GM12878 (cell line): Measurements from ENCODE around the gene MEGF11. TPM values are rescaled to one million over a fixed set of nuclear protein-coding genes. Genes with fewer than 3 reads are reported as not detected.

Experiments used
- ATAC-seq: fragments of 200-7000 bp; cut with Tn5 transposase; 3 replicates; pipeline ENCODE4 v1.9.1; 2020; ENCODE audit warnings: mild to moderate bottlenecking, moderate library complexity
- BruUV-seq: library from RNA; stranded (reverse); fragments of 400-500 nt; replicated peaks from 2 replicates; lab custom pipeline; 2021; lab: Mats Ljungman, UMichigan
- CTCF ChIA-PET: fragments of 300-600 bp; sonication (Branson Sonifier 250); formaldehyde crosslinking; extraction: SDS; loops from one replicate; lab custom pipeline; 2021; ENCODE audit warnings: inconsistent platforms; lab: Yijun Ruan, JAX
- POLR2A ChIA-PET: fragments of 350-600 bp; formaldehyde crosslinking; extraction: SDS; loops from one replicate; lab custom pipeline; 2021; ENCODE audit warnings: inconsistent platforms; lab: Charles Lee
- RAD21 ChIA-PET: fragments of 300-600 bp; sonication (Branson Sonifier 250); formaldehyde crosslinking; loops from one replicate; lab custom pipeline; 2023; ENCODE audit warnings: antibody characterized with exemption; ENCODE audit not compliant: unreplicated experiment; lab: Charles Lee
- SMC1A ChIA-PET: fragments of 300-600 bp; sonication (Branson Sonifier 250); formaldehyde crosslinking; loops from one replicate; lab custom pipeline; 2023; ENCODE audit not compliant: unreplicated experiment, uncharacterized antibody; lab: Charles Lee
- DNase-seq: peaks from one replicate; pipeline ENCODE4 v3.0.0-alpha.2; 2011; ENCODE audit warnings: low read depth, low spot score
- FAIRE-seq: peaks from 3 replicates; lab custom pipeline; 2011; peaks lifted over from hg19 to GRCh38; lab: Jason Lieb, UNC
- H2AFZ ChIP-seq: 2 replicates; pipeline ENCODE4 v1.6.0; 2011; ENCODE audit warnings: low read depth, low read length, control low read depth; ENCODE audit not compliant: control insufficient read depth
- H3K27ac ChIP-seq: 2 replicates; pipeline ENCODE4 v1.5.1; 2011; ENCODE audit warnings: control low read depth; ENCODE audit not compliant: control insufficient read depth, insufficient read depth
- H3K27me3 ChIP-seq, 2 experiments: replicated peaks in 1 of 2; 2 replicates each; pipeline versions ENCODE4 v1.6.0 to v1.6.1; 2011; ENCODE audit warnings: low read length in 1 of 2; ENCODE audit not compliant: control insufficient read depth in 2 of 2, insufficient read depth in 2 of 2
- H3K36me3 ChIP-seq, 2 experiments: 2 replicates each; pipeline ENCODE4 v1.5.1; 2011; ENCODE audit warnings: low read length in 1 of 2; ENCODE audit not compliant: control insufficient read depth in 2 of 2, insufficient read depth in 2 of 2
- H3K4me1 ChIP-seq: 2 replicates; pipeline ENCODE4 v1.6.1; 2011; ENCODE audit warnings: mild to moderate bottlenecking, low read length, moderate library complexity, mixed read lengths; ENCODE audit not compliant: control insufficient read depth, insufficient read depth
- H3K4me2 ChIP-seq: 2 replicates; pipeline ENCODE4 v1.6.0; 2011; ENCODE audit warnings: control low read depth; ENCODE audit not compliant: control insufficient read depth, insufficient read depth
- H3K4me3 ChIP-seq: fragments of 200-600 bp; sonication (generic); 2 replicates; pipeline ENCODE4 v1.5.1; 2016
- H3K79me2 ChIP-seq: 2 replicates; pipeline ENCODE4 v1.6.0; 2011; ENCODE audit warnings: low read length; ENCODE audit not compliant: control insufficient read depth, insufficient read depth
- H3K9ac ChIP-seq: 2 replicates; pipeline ENCODE4 v1.8.0; 2011; ENCODE audit warnings: low read length, control low read depth, mixed read lengths; ENCODE audit not compliant: control insufficient read depth, insufficient read depth
- H3K9me3 ChIP-seq: replicated peaks from 3 replicates; pipeline ENCODE4 v1.5.1; 2011; ENCODE audit warnings: mild to moderate bottlenecking, low read length; ENCODE audit not compliant: control insufficient read depth, insufficient read depth
- H4K20me1 ChIP-seq: 2 replicates; pipeline ENCODE4 v1.6.0; 2011; ENCODE audit not compliant: control insufficient read depth, insufficient read depth
- CREB1 ChIP-seq: IDR thresholded peaks from 2 replicates; pipeline ENCODE4 v1.6.1; 2012; ENCODE audit warnings: low read depth, mild to moderate bottlenecking, inconsistent platforms
- ESRRA ChIP-seq: IDR thresholded peaks from 2 replicates; pipeline ENCODE4 v1.6.1; 2012; ENCODE audit warnings: mild to moderate bottlenecking, low read length, improper control_type of control experiment
- FOS ChIP-seq: IDR thresholded peaks from 3 replicates; pipeline ENCODE4 v1.6.1; 2011; ENCODE audit warnings: borderline replicate concordance; ENCODE audit not compliant: insufficient read length; ENCODE audit errors: extremely low read depth
- GABPA ChIP-seq: IDR thresholded peaks from 2 replicates; pipeline ENCODE4 v1.6.1; 2014; ENCODE audit warnings: antibody characterized with exemption, low read depth, mild to moderate bottlenecking, inconsistent platforms
- IKZF1 ChIP-seq: fragments of 450-650 bp; conservative IDR thresholded peaks from 2 replicates; pipeline ENCODE4 v1.6.1; 2017; ENCODE audit warnings: antibody characterized with exemption, mild to moderate bottlenecking
- JUNB ChIP-seq: IDR thresholded peaks from 2 replicates; pipeline ENCODE4 v1.6.1; 2016; ENCODE audit warnings: antibody characterized with exemption, mild to moderate bottlenecking
- JUND ChIP-seq: IDR thresholded peaks from 2 replicates; pipeline ENCODE4 v1.6.1; 2012; ENCODE audit warnings: low read depth, mild to moderate bottlenecking, low read length, improper control_type of control experiment, moderate library complexity
- POLR2AphosphoS2 ChIP-seq: IDR thresholded peaks from 2 replicates; pipeline ENCODE4 v1.6.1; 2011; ENCODE audit warnings: low read depth, mild to moderate bottlenecking, low read length, improper control_type of control experiment, moderate library complexity
- RELA ChIP-seq: fragments of 450-650 bp; IDR thresholded peaks from 2 replicates; pipeline ENCODE4 v1.8.0; 2014; ENCODE audit warnings: borderline replicate concordance; ENCODE audit not compliant: partially characterized antibody
- SMAD1 ChIP-seq: fragments of 450-650 bp; IDR thresholded peaks from 2 replicates; pipeline ENCODE4 v1.6.1; 2018; ENCODE audit warnings: mild to moderate bottlenecking, low read depth; ENCODE audit not compliant: partially characterized antibody
- SP1 ChIP-seq: IDR thresholded peaks from one replicate; pipeline ENCODE4 v1.6.1; 2011; ENCODE audit warnings: low read depth, low read length
- TARDBP ChIP-seq: IDR thresholded peaks from 2 replicates; pipeline ENCODE4 v1.6.1; 2016; ENCODE audit warnings: borderline replicate concordance
- WGBS: methylation state at CpG from one replicate; pipeline ENCODE4 v1.1.6; 2016; ENCODE audit warnings: low lambda C conversion rate; ENCODE audit not compliant: insufficient replicate concordance, insufficient coverage; ENCODE audit errors: missing lambda C conversion rate; 5-methylcytosine and 5-hydroxymethylcytosine counted together
- in situ Hi-C: fragments of 300-500 bp; cut with MboI; formaldehyde crosslinking; loops from 9 replicates; pipeline ENCODE4 v1.14.3; 2018; ENCODE audit warnings: mixed read lengths
- intact Hi-C: fragments of 100-400 bp; cut with micrococcal nuclease; formaldehyde crosslinking; loops from one replicate; pipeline ENCODE4 v1.14.2; 2022; ENCODE audit not compliant: unreplicated experiment
- polyA plus RNA-seq, 11 experiments: library from polyadenylated mRNA; depleted of rRNA in 4 of 11; unstranded in 6 of 11; stranded (reverse) in 5 of 11; fragments of >200 nt; fragmentation: Nextera tagmentation in 4 of 11; fragmentation: Illumina TruSeq in 1 of 11; extraction: Ambion mirVana in 4 of 11; extraction: Trizol in 1 of 11; gene quantifications; 1 replicate in 1 of 11; 2 replicates in 10 of 11; pipeline versions ENCODE4 v1.2.1 to v1.2.3, GENCODE V29; 2011 to 2016; ENCODE audit warnings: inconsistent platforms in 2 of 11, missing spikeins in 2 of 11, low read depth in 1 of 11
- total RNA-seq, 4 experiments: library from RNA; depleted of rRNA in 3 of 4; stranded (reverse); fragments of >200 nt in 3 of 4; fragmentation: Illumina TruSeq in 1 of 4; extraction: Trizol in 1 of 4; gene quantifications; 2 replicates each; pipeline versions ENCODE4 v1.2.1 to v1.2.3, GENCODE V29; 2013 to 2021
- TF ChIP-seq, protein P1 (sequence below): fragments of 450-650 bp; IDR thresholded peaks from 2 replicates; pipeline ENCODE4 v1.6.1; 2017; ENCODE audit warnings: mild to moderate bottlenecking
- TF ChIP-seq, protein P2 (sequence below): fragments of 450-650 bp; IDR thresholded peaks from 2 replicates; pipeline ENCODE4 v1.6.1; 2017; ENCODE audit warnings: mild to moderate bottlenecking, moderate library complexity
- TF ChIP-seq, protein P3 (sequence below): fragments of 450-650 bp; IDR thresholded peaks from 2 replicates; pipeline ENCODE4 v1.6.1; 2018; ENCODE audit warnings: borderline replicate concordance, mild to moderate bottlenecking; ENCODE audit not compliant: partially characterized antibody

Gene MEGF11
- total and polyA plus RNA-seq, 10 of the 15 experiments (the other 5 are each of a cell fraction or from before 2014, with no cell fraction given) = 0.03 to 1.7 (median 0.49) TPM

DNA sequence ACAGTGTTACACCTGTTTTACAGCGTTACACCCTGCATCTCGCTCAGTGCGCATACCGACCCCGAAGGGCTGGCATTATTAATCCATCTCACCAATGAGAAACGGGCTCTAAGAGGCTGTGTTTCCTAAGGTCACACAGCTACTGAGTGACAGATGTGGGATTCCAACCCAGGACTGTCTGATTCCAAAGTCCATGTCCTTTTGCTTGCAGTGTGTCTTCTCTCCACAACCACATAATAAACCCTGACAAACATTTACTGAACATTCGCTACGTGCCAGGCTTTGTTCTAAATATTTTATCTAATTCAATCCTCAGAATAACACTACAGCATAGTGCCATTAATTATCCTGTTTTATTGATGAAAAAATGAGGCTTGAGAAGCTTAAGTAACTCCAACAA, 305.2 kb downstream of the MEGF11 start:
- ChIA-PET CTCF (interaction anchor here (0.9 to 1.4 kb wide), 5 partner anchors 13 to 137 kb away, joined by 3 to 5 read pairs (median 4); no protein-coding TSS in a partner anchor), POLR2A (interaction anchor here (0.8 to 1.4 kb wide), 3 partner anchors 11 to 71 kb away, joined by 3 to 4 read pairs (median 3); no protein-coding TSS in a partner anchor), RAD21 (interaction anchor here (1.1 to 1.6 kb wide), 3 partner anchors 19 to 31 kb away, joined by 3 to 6 read pairs (median 5); no protein-coding TSS in a partner anchor), SMC1A (interaction anchor here (1.6 to 3.3 kb wide), 2 partner anchors 9 to 27 kb away, joined by 10 to 13 read pairs; no protein-coding TSS in a partner anchor)
- Histone ChIP-seq H3K4me1 (no peaks in the 10 kb centered on the region), H3K9ac (no peak overlapping the region), H2AFZ (no peak overlapping the region), H3K79me2 (no peaks in the 10 kb centered on the region), H4K20me1 (no peaks in the 10 kb centered on the region; the same call in 1 of the 2 replicates), H3K4me2 (no peak overlapping the region), H3K27me3 (no peaks in the 10 kb centered on the region), H3K9me3 (no peaks in the 10 kb centered on the region), H3K27ac (no peak overlapping the region), H3K4me3 (no peak overlapping the region), H3K36me3 (no peaks in the 10 kb centered on the region)
- no peak for FAIRE-seq
- in situ Hi-C loops (no loop called here), intact Hi-C loops (no loop called here)
- no peak for DNase-seq
- 78% methylated on average over 8 of the region's 8 CpGs for WGBS
- ATAC-seq = no peak
- no TSS peak for BruUV-seq
- TF ChIP-seq SMAD1 (no peak), TARDBP (no peak), CREB1 (no peak), POLR2AphosphoS2 (no peak), SP1 (no peak), GABPA (no peak), JUNB (no peak), IKZF1 (no peak), JUND (no peak), FOS (no peak), ESRRA (no peak), RELA (no peak)
- TF ChIP-seq, protein P1, sequence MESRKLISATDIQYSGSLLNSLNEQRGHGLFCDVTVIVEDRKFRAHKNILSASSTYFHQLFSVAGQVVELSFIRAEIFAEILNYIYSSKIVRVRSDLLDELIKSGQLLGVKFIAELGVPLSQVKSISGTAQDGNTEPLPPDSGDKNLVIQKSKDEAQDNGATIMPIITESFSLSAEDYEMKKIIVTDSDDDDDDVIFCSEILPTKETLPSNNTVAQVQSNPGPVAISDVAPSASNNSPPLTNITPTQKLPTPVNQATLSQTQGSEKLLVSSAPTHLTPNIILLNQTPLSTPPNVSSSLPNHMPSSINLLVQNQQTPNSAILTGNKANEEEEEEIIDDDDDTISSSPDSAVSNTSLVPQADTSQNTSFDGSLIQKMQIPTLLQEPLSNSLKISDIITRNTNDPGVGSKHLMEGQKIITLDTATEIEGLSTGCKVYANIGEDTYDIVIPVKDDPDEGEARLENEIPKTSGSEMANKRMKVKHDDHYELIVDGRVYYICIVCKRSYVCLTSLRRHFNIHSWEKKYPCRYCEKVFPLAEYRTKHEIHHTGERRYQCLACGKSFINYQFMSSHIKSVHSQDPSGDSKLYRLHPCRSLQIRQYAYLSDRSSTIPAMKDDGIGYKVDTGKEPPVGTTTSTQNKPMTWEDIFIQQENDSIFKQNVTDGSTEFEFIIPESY = no peak
- TF ChIP-seq, protein P2, sequence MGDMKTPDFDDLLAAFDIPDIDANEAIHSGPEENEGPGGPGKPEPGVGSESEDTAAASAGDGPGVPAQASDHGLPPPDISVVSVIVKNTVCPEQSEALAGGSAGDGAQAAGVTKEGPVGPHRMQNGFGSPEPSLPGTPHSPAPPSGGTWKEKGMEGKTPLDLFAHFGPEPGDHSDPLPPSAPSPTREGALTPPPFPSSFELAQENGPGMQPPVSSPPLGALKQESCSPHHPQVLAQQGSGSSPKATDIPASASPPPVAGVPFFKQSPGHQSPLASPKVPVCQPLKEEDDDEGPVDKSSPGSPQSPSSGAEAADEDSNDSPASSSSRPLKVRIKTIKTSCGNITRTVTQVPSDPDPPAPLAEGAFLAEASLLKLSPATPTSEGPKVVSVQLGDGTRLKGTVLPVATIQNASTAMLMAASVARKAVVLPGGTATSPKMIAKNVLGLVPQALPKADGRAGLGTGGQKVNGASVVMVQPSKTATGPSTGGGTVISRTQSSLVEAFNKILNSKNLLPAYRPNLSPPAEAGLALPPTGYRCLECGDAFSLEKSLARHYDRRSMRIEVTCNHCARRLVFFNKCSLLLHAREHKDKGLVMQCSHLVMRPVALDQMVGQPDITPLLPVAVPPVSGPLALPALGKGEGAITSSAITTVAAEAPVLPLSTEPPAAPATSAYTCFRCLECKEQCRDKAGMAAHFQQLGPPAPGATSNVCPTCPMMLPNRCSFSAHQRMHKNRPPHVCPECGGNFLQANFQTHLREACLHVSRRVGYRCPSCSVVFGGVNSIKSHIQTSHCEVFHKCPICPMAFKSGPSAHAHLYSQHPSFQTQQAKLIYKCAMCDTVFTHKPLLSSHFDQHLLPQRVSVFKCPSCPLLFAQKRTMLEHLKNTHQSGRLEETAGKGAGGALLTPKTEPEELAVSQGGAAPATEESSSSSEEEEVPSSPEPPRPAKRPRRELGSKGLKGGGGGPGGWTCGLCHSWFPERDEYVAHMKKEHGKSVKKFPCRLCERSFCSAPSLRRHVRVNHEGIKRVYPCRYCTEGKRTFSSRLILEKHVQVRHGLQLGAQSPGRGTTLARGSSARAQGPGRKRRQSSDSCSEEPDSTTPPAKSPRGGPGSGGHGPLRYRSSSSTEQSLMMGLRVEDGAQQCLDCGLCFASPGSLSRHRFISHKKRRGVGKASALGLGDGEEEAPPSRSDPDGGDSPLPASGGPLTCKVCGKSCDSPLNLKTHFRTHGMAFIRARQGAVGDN = no peak
- TF ChIP-seq, protein P3, sequence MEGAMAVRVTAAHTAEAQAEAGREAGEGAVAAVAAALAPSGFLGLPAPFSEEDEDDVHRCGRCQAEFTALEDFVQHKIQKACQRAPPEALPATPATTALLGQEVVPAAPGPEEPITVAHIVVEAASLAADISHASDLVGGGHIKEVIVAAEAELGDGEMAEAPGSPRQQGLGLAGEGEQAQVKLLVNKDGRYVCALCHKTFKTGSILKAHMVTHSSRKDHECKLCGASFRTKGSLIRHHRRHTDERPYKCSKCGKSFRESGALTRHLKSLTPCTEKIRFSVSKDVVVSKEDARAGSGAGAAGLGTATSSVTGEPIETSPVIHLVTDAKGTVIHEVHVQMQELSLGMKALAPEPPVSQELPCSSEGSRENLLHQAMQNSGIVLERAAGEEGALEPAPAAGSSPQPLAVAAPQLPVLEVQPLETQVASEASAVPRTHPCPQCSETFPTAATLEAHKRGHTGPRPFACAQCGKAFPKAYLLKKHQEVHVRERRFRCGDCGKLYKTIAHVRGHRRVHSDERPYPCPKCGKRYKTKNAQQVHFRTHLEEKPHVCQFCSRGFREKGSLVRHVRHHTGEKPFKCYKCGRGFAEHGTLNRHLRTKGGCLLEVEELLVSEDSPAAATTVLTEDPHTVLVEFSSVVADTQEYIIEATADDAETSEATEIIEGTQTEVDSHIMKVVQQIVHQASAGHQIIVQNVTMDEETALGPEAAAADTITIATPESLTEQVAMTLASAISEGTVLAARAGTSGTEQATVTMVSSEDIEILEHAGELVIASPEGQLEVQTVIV = no peak
